ENCODE data around the gene PARP16.
A peak's percentile ranks its signal among the peaks of the same experiment; 100 is the strongest.
"Not testable (repeated sequence)": the region's sequence is repeated elsewhere in the genome, so short reads cannot be mapped to it uniquely, and the experiment has no call there.

Gene PARP16

GRCh38 chr15:65248511-65249255 lies 38.0 kb downstream of the PARP16 start:
- H3K4me3 ChIP-seq (ENCODE audit: low read length), result no peak overlapping the region
- no peak for DNase-seq (ENCODE audit: low read depth, low spot score)

DNA sequence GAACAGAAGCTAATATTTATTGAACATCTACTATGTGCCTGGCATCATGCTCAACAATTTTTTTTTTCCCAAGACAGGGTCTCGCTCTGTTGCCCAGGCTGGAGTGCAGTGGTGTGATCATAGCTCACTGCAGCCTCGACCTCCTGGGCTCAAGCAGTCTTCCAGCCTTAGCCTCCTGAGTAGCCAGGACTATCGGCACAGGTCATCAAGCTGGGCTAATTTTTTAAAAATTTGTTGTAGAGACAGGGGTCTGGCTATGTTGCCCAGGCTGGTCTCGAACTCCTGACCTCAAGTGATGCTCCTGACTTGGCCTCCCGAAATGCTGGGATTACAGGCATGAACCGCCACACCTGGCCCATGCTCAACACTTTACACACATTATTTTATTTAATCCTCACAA lies 39.7 kb downstream of the PARP16 start:
- no peak for DNase-seq (ENCODE audit: low read depth, low spot score)
- no peak overlapping the region for H3K4me3 ChIP-seq (ENCODE audit: low read length)

- H3K4me3 ChIP-seq (ENCODE audit: low read length), result no peak overlapping the region
- no peak for DNase-seq (ENCODE audit: low read depth, low spot score)
Observed at GRCh38 chr15:65246026-65246714, 40.5 kb downstream of the PARP16 start.

- no peak for DNase-seq (ENCODE audit: low read depth, low spot score)
- H3K4me3 ChIP-seq (ENCODE audit: low read length), result no peak overlapping the region
Observed at GRCh38 chr15:65245096-65245856, 41.4 kb downstream of the PARP16 start.

- no peak overlapping the region for H3K4me3 ChIP-seq (ENCODE audit: low read length)
- DNase-seq (ENCODE audit: low read depth, low spot score), result no peak
Observed at GRCh38 chr15:65244638-65245037, 42.0 kb downstream of the PARP16 start.

GRCh38 chr15:65236443-65236842 lies 50.2 kb downstream of the PARP16 start:
- not testable (repeated sequence) for DNase-seq (ENCODE audit: low read depth, low spot score); H3K4me3 ChIP-seq (ENCODE audit: low read length)

DNA sequence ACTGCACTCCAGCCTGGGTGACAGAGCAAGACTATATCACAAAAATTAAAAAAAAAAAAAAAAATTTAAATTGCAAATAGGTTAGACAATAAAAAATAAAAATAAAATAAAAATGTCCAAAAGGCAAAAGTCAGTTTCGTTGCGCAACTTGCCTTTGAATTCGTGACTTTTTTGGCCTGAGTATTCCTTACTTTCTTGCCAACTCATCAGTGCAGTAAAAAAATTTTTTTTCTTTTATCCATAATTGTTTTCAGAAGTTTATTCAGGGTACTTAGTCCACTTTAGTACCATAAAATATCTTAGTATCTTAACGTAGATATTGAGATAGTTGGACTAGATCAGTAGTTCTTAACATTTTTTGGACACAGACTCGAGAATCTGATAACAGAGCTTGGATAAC lies 53.0 kb downstream of the PARP16 start:
- H3K4me3 ChIP-seq (ENCODE audit: low read length), result no peak overlapping the region
- no peak for DNase-seq (ENCODE audit: low read depth, low spot score)

GRCh38 chr15:65232520-65232919 lies 54.2 kb downstream of the PARP16 start:
- no peak for DNase-seq (ENCODE audit: low read depth, low spot score)
- no peak overlapping the region for H3K4me3 ChIP-seq (ENCODE audit: low read length)

DNA sequence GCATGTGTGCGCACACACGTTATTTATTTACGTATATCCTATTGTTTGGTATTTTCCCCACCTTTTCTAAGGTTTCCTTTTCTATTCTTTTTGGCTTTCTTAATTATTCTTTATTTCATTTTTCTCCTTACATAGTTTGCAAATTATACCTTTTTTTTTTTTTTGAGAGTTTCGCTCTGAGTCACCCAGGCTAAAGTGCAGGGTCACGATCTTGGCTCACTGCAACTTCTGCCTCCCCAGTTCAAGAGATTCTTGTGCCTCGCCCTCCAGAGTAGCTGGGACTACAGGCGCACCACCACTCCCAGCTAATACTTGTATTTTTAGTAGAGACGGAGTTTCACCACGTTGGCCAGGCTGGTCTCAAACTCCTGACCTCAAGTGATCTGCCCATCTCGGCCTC lies 55.4 kb downstream of the PARP16 start:
- H3K4me3 ChIP-seq (ENCODE audit: low read length), result no peak overlapping the region
- no peak for DNase-seq (ENCODE audit: low read depth, low spot score)

DNA sequence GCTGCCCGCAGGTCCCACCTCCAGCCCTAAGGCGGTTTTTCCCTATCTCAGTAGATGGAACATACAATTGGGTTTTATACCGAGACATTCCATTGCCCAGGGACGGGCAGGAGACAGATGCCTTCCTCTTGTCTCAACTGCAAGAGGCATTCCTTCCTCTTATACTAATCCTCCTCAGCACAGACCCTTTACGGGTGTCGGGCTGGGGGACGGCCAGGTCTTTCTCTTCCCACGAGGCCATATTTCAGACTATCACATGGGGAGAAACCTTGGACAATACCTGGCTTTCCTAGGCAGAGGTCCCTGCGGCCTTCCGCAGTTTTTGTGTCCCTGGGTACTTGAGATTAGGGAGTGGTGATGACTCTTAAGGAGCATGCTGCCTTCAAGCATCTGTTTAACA lies 59.8 kb downstream of the PARP16 start:
- DNase-seq (ENCODE audit: low read depth, low spot score); H3K4me3 ChIP-seq (ENCODE audit: low read length): not testable (repeated sequence)

GRCh38 chr15:65226221-65226620 lies 60.5 kb downstream of the PARP16 start:
- no peak for DNase-seq (ENCODE audit: low read depth, low spot score)
- H3K4me3 ChIP-seq (ENCODE audit: low read length), result no peak overlapping the region

DNA sequence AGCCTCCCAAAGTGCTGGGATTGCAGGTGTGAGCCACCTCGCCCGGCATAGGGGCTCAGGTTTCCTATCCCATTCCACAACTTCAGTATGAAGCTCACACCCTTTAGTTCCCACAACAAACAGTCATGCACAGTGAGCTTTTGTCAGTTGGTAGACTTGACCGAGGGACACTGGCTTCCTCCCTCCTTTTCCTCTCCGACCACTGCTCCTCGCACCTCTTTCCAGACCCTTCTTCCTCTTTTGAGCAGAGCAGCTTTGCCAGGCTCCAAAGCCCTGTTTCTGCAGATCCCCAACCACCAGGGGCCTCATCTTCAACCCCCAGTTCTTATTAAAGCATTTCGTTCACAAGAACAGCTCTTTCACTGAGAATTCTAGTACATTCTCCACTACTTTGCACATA lies 62.7 kb downstream of the PARP16 start:
- H3K4me3 ChIP-seq (ENCODE audit: low read length), result no peak overlapping the region
- no peak for DNase-seq (ENCODE audit: low read depth, low spot score)

GRCh38 chr15:65222891-65223290 lies 63.8 kb downstream of the PARP16 start:
- no peak overlapping the region for H3K4me3 ChIP-seq (ENCODE audit: low read length)
- no peak for DNase-seq (ENCODE audit: low read depth, low spot score)

GRCh38 chr15:65221697-65222096 lies 65.0 kb downstream of the PARP16 start:
- DNase-seq (ENCODE audit: low read depth, low spot score), result no peak
- no peak overlapping the region for H3K4me3 ChIP-seq (ENCODE audit: low read length)

GRCh38 chr15:65219137-65219536 lies 67.5 kb downstream of the PARP16 start:
- no peak overlapping the region for H3K4me3 ChIP-seq (ENCODE audit: low read length)
- peak; percentile 22 for DNase-seq (ENCODE audit: low read depth, low spot score)

DNA sequence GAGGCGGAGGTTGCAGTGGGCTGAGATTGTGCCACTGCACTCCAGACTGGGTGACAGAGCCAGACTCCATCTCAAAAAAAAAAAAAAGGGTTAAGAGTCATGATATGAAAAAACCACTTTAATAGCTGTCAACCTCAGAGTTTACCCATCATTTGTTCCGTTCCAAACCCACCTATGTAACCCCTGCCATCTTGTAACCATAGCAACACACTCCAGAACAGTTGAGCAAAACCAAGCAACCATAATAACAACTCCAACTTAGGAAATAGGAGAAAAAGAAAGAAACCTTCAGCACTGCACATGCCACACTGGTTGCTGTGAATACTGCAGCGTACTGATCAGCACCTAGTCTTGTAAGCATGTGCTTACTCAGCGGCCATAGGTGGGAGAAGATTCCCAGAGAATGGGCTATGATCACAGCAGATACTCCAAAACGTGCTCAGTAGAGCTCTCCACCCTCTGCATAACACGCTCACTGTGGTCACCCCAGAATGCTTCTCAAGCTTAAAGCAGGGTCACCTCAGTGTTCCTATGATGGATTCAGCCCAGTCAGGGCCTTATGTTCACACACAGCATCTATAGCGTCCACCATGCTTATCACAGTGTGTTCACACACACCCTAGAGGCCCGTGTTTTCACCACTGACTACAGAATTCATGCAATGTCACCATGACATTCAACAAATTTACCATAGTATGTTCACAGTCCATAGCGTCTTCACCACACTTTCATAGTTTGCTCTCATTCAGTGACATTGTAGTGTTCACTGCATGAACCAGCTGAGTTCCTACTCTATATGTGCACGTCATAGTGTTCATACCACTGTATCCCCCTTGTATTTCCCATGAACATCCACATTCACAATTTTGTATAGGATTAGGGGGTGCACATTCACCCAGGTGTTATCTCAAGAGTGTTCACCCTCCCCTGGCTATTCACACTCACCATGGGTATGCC lies 68.9 kb downstream of the PARP16 start:
- no peak overlapping the region for H3K4me3 ChIP-seq (ENCODE audit: low read length)
- DNase-seq (ENCODE audit: low read depth, low spot score), result peak; percentile 80

DNA sequence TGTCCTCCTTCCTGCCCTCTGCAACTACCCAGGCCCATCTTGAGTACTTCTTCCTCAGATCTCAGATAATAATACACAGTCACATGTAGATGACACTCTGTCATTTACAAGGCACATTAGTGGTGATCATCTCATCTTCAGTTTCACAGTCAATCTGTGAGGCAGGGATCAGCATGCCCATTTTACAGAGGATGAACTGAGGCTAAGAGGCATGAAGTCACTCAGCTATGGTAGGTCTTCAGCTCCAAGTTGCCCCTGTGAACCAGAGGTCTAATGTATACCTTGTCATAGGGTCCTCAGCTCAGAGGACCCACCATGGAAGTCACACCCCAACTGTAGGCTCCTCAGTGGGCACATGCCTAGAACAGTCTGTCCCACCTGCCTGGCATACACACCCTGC lies 71.2 kb downstream of the PARP16 start:
- no peak for DNase-seq (ENCODE audit: low read depth, low spot score)
- H3K4me3 ChIP-seq (ENCODE audit: low read length), result no peak overlapping the region

- H3K4me3 ChIP-seq (ENCODE audit: low read length), result no peak overlapping the region
- DNase-seq (ENCODE audit: low read depth, low spot score), result no peak
Observed at GRCh38 chr15:65214010-65214409, 72.7 kb downstream of the PARP16 start.

GRCh38 chr15:65213241-65213640 lies 73.4 kb downstream of the PARP16 start:
- no peak for DNase-seq (ENCODE audit: low read depth, low spot score)
- no peak overlapping the region for H3K4me3 ChIP-seq (ENCODE audit: low read length)
